ENCODE results near the gene ITPKB.
"Not testable (repeated sequence)": the region's sequence is repeated elsewhere in the genome, so short reads cannot be mapped to it uniquely, and the experiment has no call there.

ITPKB gene

DNA sequence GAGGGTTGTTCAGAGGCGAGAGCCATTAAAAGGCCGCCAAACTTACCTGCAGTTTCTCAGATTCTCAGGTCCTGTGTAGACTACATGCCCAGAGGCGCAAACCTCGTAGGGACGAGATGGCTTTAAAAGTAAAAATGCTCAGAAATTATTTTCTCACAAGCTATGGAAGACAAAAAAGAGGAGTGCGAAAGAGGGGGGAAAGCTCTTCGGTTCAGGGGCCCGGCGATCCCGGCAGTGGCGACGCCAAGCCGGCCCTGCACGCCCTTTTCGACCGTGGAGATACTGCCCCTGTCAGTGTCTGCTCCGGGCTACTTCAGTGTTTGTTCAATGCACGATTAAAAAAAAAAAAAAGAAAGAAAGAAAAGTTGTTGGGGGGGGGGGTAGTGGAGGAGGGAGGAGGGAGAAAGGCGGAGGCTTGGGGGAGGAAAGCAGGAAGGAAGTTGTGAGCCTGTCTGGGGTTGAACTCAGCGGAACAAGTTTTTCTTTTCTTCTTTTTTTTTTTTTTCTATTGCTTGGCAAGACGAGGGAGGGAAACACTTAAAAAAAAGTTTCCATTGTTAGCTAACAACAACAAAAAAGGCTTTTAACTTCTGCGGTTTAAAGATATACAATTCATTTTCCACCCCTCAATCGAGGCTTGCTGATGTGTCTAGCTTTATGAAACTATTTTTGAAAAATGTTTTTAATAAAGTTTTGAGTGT is at the start of gene ITPKB:
TSS of gene ITPKB (minus strand) at position 288 of the 701 bp plus-strand sequence. CDS start 1,824 bp downstream, outside the sequence.
- peak in 1 of 3 experiments; percentile 50 for DNase-seq (ENCODE audit: low read depth in 3 of 3)

DNA sequence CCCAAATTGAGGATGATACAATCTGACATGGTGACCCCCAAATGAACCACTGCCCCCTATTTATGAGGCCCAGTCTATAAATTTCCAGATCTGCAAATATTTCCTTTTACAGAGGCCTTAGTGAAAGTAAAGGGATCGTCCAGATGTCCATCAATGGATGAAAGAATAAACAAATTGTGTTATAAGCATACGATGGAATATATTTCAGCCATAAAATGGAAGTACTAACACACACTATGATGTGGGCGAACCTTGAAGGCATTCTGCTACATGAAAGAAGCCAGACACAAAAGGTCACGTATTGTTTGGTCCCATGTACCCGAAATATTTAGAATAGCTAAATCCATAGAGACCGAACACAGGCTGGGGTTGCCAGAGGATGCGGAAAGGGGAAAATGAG is 48.6 kb upstream of the ITPKB start:
- DNase-seq (ENCODE audit: low read depth in 3 of 3), result no peak

DNA sequence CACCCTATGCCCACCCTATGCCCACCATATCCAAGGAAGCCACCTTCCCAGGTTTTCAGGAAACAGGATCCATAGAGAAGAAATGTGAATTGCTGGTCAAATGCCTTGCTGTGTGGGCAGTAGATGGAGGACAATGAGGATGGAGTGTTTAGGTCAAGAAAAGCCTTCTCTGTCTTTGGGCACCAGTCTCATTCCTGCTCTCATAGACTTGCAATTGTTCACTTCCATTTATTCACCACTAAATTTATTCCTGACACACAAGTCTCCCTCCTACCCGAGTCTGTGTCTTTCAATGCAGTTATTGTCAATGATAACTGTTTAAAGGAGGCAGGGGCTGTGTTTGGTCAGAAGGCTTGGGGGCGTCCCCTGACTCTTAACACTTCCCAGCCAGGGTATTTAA is 48.0 kb upstream of the ITPKB start:
- DNase-seq (ENCODE audit: low read depth in 3 of 3), result no peak

DNA sequence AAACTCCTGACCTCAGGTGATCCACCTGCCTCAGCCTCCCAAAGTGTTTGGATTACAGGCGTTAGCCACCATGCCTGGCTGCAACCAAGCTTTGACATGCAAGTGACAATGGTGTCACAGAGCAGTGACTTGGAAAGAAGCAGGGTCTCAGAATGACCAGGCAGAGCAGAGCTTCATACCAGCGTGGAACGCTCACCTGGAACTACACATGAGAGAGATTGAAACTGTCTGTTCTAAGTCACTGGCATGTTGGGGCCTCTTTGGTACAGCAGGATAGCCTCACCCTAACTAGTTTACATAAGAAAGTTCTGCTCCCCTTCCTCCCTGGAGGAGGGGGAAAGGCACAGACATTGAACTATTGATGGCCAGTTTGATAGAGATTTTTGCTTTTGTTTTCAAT is 47.5 kb upstream of the ITPKB start:
- no peak for DNase-seq (ENCODE audit: low read depth in 3 of 3)

DNA sequence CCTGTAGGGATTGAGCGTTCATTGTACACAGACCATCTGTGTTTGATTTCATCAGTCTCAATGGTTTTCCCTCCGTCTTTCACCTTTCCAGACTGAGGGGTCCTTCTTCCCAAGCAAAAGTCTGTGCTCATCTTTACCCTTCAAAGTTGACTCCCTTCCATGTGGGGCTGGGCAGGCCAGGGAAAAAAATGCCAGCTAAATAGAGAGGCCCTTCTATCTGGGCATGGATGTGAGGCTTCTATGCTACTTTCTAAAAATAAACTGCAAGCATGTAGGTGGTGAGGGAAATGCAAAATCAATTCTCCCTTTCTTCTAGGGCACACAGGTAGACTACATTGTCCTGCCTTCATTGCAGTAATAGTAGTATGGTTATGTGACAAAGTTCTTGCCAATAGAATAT is 46.7 kb upstream of the ITPKB start:
- DNase-seq (ENCODE audit: low read depth in 3 of 3), result no peak

DNA sequence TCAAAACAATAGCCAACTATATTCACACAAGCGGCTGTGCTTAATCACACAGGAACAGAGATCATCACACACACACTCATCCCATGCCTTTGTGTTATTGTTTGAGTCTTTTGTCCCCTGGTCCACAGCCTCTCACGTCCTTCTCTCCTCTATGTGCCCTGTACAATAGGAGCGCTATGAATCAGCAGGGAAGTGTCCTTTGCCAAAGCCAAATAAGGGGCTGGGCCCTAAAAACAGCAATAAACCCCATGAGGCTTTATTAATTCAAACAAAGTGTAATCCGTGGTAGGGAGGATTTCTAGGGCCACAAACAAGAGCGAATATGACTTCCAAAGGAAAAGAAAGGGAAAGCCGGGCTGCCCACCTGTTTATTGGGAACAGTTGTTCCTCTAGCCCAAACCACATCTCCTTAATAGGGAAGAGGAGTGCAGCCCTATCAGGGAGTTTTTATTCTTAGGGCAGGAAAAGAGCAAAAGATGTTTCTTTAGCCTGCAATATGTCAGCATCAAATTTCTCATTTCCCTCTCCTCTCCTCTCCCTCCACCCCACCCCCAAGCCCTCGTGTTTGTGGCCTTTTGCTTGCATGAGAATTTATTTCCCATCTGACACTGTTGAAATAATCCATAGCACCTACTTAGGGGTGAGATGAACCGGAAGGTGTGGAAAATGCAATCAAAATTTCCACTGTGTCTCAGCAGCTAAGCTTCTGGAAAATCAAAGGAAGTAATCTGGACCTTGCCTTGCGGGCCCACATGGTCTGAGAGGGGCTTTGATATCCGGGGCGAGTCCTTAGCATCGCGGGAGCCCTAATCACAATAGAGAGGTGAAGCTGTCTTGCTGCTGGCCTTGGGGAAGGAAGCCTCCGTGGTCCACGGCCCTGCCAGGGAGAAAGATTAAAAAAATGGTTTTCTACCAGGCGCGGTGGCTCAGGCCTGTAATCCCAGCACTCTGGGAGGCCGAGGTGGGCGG is 45.3 kb upstream of the ITPKB start:
- DNase-seq (ENCODE audit: low read depth in 3 of 3), result no peak

DNA sequence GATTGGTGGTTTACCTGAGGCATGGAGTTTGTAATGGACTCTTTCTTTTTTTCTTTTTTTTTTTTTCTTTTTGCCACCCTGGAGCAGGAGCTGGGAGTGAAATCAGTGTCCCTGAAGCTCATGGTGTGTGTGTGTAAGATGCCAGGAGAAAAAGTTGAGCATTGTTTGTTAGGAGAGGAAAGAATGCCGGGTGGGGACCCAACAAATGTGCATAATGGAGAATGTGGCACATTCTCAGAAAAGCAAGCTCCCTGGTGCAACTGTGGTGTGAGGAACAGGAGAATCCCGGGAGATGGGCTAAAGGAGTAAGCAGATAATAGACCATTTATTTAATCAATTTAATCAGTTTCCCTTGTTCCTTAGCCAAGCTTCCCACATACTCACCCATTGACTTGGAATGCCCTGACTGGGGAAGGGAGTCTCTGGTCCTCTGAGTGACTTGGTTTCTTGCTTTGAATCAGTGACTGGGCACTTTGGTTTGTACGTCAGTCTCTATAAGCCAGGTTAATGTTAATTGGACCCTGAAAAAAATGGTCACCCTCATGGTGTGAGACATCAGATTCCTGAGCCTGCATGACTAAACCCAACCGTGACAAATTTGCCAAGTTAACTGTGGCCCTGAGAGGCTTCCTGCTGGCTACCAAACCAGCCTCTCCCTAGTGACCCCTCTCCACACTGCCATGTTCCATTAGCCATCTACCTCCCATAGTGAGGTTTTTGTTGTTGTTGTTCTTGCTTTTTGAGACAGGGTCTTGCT is 43.9 kb upstream of the ITPKB start:
- DNase-seq (ENCODE audit: low read depth in 3 of 3), result no peak

DNA sequence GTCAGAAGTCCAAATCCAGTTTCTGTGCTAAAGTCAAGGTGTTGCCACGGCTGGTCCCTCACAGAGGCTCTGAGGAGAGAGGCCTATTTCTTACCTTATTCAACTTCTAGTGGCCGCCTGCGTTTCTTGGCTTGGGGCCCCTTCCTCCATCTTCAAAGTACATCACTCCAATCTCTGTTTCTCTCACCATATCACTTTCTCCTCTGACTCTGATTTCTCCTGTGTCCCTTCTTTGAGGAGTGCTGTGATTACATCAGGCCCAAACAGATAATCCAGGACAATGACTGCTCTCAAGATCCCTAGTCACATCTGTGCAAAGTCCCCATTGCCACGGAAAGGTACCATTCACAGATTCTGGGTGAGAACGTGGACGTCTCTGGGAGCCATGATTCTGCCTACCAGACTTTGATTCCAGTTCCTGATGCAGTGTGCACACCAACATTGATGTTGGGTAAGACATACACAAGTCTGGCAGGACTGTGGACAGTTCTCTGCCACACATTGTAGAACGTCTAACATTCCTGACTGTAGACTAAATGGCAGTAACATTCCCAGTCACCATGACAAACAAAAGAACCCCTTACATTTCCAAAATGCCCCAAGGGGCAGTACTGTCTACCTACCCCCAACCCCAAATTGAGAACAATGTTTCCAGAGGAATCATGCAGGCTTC is 43.0 kb upstream of the ITPKB start:
- DNase-seq (ENCODE audit: low read depth in 3 of 3), result no peak

DNA sequence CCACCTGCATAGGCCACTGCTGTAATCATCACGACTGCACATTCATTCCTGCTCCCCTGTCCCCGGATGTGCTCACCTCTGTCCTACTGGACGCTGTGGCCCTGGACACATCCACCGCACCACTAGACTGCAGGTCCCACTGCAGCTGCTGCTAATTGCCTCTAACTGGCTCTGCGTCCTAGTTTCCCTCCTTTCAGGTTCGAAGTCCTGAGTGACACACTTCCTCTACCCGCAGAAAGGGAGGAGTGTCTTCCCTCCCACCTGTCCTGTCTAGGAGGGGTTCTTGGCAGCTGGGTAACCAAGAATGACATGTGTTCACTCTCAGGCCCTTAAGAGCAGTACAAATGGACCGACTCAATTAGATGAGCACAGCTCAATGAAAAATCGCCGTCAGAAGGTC is 40.5 kb upstream of the ITPKB start:
- DNase-seq (ENCODE audit: low read depth in 3 of 3), result no peak

DNA sequence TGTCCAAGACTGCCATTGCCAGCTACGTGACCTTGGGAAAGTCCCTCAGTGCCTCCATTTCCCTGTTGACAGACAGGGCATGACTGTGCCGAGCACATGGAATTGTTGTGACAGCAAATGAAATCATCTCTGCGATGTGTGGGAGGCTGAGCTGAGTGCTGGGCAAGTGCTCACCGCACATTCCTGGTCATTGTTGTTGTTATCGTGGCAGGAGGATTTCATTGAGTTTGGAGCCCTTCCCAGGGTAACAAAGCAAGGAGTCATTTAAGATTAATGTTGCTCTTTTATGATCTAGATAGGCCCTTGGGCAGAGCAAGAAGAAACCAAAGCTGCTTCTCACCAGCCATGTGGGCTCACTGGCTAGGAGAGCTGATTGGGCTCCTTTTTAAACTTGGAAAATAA is 39.6 kb upstream of the ITPKB start:
- DNase-seq (ENCODE audit: low read depth in 3 of 3), result no peak

DNA sequence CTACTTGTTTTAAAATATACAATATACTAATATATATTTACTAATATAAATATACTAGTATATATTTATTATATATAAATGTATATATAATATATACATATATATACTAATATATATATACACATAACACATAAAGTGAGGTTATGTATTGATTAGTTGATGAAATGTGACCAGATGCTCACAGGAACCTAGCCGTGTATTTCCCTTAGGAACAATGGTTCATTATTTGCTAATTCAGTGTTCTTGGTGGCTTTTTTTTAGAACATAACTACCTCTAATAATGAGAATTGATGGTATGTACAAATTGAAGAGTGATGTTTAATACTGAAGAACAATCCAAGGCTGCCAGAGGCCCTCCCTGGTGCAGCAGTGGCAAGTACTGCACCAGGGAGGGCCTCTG is 37.9 kb upstream of the ITPKB start:
- DNase-seq (ENCODE audit: low read depth in 3 of 3), result no peak

DNA sequence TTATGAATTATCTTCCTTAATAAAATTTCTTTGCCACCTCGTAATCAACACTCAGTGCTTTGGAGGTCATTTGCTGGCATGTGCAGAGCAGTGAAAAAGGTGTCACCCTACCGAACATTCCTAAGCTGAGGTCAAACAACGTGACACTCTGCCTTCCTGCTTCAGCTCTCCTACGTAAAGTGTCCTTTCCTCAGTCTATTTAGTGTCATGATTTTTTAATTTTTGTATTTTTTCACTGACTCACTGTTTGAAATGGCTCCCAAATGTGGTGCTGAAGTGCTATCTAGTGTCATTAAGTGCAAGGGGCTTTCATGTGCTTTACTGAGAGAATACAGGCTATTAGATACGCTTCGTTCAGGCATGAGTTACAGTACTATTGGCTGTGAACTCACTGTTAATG is 37.0 kb upstream of the ITPKB start:
- no peak for DNase-seq (ENCODE audit: low read depth in 3 of 3)

DNA sequence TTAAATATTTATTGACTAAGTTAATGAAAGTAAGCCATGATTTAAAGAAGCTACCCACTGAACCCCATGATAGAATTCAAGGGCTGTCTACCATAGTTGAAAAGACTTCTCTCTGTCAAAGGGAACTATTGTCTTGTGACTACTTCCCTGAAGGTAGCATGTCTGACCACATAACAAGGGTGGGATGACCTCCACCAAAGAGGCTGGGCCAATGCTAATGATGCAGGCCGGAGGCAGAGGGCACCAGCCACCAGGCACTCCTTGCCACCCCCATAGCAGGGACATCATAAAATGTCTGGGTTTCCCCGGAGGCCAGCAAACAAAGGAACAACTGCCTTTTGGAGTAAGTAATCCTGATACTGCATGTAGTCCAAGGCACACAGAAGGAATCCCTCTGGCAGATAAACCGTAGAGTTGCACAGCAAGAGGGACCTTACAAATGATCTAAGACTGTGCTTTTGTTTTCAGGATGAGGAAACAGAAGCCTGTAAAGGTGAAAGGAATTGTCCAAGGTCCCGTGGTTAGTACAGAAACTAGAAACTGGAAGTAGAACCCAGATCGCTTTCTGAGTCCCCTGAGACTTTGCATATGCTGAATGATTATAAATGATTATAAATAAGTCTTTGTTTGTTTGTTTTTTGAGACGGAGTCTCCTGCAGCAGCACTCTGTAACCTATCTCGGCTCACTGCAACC is 33.5 kb upstream of the ITPKB start:
- DNase-seq (ENCODE audit: low read depth in 3 of 3), result no peak

DNA sequence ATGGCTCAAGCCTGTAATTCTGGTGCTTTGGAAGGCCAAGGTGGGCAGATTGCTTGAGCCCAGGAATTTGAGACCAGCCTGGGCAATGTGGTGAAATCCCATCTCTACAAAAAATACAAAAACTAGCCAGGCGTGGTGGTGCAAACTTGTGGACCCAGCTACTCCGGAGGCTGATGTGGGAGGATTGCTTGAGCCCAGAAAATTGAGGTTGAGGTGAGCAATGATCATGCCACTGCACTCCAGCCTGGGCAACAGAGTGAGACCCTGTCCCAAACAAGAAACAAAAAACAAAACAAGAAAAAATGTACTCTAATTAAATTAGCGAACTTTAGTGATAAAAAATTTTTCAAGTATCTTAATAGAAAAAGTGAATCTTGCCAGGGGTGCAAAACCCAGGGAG is 28.1 kb upstream of the ITPKB start:
- not testable (repeated sequence) for DNase-seq (ENCODE audit: low read depth in 3 of 3)

DNA sequence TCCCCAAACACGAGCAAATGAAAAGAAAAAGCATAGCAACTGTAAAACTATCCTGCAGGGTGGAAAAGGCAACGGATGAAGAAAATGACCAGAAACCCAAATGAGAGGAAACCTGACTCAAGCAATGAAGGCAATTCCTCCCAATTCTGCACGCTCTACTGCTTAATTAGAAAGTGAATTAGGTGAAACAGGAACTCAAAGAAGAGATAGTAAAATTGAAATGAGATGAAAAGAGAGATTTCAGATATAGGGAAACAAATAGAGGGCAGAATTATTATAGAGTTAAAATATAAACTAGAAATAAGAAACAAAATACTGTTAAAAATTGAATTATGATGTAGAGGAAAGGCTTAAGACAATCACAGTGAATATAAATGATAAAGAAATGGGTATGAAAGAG is 27.5 kb upstream of the ITPKB start:
- DNase-seq (ENCODE audit: low read depth in 3 of 3), result no peak

DNA sequence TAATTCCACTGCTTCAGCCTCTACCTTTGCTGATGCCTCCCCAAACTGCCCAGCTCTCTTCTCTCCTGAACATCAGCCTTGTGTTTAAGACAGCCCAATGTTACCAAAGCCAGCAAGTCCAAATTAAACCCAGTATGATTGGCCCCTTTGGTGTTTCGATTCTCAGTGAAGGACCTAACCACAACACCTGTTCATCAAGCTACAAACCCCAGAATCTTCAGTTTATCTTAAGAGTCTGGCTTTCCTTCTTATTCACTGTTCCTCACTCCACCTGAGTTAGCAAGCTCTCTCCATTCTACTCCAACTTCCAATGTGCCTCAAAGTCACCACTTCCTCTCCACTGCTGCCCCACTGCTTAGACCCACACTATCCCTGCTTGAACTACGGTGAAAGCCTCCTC is 25.5 kb upstream of the ITPKB start:
- no peak for DNase-seq (ENCODE audit: low read depth in 3 of 3)

DNA sequence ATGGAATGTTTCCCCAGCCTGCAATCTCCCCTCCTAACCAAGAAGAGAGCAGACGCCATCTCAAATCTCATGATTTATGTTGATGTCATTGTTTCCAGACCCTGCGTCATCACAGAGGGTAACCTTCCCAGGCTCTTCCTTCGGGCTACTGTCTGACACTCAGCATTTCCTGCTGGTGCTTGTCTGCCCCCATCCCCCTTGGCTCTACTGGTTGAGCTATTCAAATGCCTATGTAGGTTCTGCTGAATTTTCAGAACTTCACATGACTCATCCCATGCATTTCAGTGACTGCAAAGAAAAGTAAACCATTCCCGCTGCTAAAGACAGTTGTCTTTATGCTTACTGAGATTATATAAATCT is 24.8 kb upstream of the ITPKB start:
- peak in 2 of 3 experiments; percentile 19 to 42 for DNase-seq (ENCODE audit: low read depth in 3 of 3)

DNA sequence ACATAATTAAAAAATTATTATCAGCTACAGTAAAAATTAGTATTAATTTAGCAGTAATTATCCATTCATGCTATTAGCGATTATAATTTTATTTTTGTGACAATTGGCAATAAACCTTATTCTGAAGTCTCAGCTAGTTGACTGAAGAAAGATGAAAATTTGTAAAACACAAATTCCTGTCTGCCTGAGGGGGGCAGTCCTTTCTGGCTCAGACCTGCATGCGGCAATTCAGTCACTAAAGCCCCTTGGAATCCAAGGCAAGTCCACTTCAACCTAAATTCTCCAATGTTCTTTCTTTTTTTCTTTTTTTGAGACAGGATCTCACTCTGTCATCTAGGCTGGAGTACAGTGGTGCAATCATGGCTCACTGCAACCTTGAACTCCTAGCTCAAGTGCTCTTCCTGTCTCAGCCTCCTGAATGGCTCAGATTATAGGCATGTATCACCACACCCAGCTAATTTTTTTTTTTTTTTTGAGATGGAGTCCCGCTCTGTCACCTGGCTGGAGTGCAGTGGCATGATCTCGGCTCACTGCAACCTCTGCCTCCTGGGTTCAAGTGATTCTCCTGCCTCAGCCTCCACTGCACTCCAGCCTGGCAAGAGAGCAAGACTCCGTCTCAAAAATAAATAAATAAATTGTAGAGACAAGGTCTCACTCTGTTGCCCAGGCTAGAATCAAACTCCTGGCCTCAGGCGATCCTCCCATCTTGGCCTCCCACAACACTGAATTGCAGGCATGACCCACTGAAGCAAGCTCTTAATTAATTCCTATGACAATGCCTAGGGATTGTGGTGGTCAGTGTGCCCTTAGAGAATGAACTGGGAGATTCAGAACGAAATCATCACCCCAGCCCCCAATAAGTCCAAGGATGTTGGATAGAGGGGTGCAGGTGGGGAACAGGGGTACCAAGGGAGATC is 24.2 kb upstream of the ITPKB start:
- no peak for DNase-seq (ENCODE audit: low read depth in 3 of 3)

DNA sequence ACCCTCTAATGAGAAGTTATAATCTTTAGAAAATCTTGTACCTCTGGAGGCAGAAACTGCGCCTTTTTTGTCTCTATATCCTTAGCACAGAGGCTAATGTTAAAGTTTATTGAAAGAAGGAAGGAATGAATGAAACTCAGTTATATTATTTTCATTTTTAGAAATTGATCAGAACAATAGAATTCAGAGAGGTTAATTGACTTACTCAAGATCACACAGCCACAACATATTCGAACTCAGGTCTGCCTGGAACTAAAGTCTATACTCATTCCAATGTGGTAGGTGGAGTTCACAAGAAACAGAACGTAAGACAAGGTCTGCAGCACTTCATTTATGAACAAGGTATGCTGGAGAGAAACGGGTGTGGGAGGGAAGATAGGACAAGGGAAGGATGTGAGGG is 23.0 kb upstream of the ITPKB start:
- no peak for DNase-seq (ENCODE audit: low read depth in 3 of 3)

DNA sequence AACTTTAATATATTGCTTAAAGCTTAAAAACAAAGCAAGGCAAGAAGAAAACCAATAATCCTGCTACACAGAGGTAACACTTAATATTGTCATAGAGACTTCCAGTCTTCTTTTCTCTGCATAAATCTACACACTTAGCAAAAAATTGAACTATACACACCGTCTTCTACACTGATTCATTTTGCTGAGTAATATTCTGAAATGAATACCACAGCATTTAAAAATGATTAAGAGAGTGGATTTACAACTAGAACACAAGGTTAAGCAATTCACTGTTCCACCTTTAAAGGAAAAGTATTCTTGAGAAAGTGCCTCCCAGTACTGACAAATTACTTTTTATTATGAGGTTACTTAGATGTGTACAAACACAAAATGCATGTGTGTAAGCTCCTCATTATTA is 22.2 kb upstream of the ITPKB start:
- no peak for DNase-seq (ENCODE audit: low read depth in 3 of 3)

All from stimulated activated CD4-positive, alpha-beta T cell treated with anti-CD3 and anti-CD28 coated beads, TNF-alpha, amount 100 ng/mL, for 24 hours (primary cell).